Superior temporal gyrus (tissue), 1 donor: Measurements from ENCODE around the gene SETMAR.

Source experiments
- DNase-seq: peaks from one replicate; pipeline ENCODE4 v3.0.0-alpha.2; 2016; ENCODE audit errors: extremely low spot score

Gene SETMAR

GRCh38 chr3:4351164-4351855 is 48.1 kb downstream of the SETMAR start:
- no peak for DNase-seq

DNA sequence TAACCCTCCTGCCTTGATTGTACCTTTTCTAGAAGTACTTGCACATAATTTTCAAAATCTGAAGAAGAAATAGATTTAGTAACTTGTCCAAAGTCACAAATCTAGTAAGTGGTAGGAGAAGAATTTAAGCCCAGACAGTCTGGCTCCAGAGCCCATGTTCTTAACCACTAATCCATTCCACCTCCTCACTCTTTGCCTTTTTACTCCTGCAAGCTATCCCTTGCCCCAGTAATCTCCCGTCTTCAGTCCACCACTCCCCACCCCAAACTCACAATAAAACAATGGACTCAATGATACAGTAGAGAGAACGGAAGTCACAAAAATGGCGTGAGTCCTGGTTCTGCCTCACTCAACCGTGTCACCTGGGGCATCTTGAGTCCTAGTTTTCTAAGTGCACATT is 48.7 kb downstream of the SETMAR start:
- DNase-seq, result no peak

GRCh38 chr3:4355401-4356219 is 52.4 kb downstream of the SETMAR start:
- no peak for DNase-seq

GRCh38 chr3:4356220-4356540 is 53.0 kb downstream of the SETMAR start:
- DNase-seq, result no peak

DNA sequence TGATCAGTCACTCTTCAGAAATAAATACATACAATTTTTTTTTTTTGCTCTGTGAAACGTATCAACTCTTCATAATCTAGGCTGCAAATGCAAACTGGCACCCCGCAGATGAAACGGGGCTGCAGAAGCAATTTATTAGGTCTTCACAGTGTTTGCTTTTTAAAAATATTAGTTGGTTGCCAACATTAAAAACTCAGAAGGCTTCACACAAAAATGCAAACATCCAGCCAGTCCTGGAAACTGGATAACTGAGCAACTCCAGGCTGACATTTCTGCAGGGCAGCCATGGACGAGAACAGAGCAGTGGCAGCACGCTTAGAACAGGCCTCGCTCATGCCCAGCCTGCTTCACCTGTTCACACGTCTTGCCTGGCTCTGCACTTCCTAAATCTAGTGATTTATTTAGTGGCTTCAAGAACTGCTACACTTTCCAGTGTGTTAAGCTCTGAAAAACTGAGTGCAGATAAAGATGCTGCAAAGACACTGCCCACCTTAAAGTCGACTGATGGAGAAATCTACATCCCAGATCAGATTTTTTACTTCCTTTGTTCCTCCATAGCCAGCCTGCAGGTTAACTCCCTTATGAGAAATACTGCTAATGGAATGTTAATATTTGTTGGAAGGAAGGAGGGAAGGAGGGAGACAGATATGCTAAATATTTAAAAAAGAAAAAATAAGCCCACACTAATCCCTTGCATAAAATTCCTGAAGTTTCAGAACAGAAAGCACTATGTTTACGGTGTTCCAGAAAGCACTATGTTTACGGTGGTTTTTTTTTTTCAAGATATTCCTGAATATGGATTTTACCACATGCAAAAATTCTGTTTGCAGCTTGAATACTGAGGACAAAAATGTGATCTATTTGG is 53.6 kb downstream of the SETMAR start:
- DNase-seq, result no peak

GRCh38 chr3:4358273-4358672 is 55.1 kb downstream of the SETMAR start:
- DNase-seq, result no peak

- DNase-seq, result no peak
Measured at GRCh38 chr3:4359805-4360502, 56.8 kb downstream of the SETMAR start.

GRCh38 chr3:4360817-4361216 is 57.6 kb downstream of the SETMAR start:
- DNase-seq, result no peak

DNA sequence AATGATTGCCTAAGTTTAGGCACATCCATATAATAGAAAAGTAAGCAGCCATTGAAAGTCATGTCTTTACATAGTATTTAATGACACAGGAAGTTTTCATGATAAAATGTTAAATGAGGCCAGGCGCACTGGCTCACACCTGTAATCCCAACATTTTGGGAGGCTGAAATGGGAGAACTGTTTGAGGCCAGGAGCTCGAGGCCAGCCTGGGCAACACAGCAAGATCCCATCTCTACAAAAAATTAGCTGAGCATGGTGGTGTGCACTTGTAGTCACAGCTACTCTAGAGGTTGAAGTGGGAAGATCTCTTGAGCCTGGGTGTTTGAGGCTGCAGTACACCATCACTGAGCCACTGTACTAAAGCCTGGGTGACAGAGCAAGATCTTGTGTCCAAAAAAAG is 59.4 kb downstream of the SETMAR start:
- no peak for DNase-seq
